Ishikawa (cell line): Measurements from ENCODE around the gene C20orf141.
A peak's percentile ranks its signal among the peaks of the same experiment; 100 is the strongest.

Source experiments
- CEBPB ChIP-seq: IDR thresholded peaks from 2 replicates; pipeline ENCODE4 v1.6.1; 2012
- CREB1 ChIP-seq: IDR thresholded peaks from 2 replicates; pipeline ENCODE4 v1.6.1; 2012; ENCODE audit warnings: low read depth
- EGR1 ChIP-seq: IDR thresholded peaks from 2 replicates; pipeline ENCODE4 v1.6.1; 2012
- EP300 ChIP-seq: IDR thresholded peaks from 2 replicates; pipeline ENCODE4 v1.6.1; 2012; ENCODE audit warnings: borderline replicate concordance
- FOXM1 ChIP-seq: IDR thresholded peaks from 2 replicates; pipeline ENCODE4 v1.6.1; 2012; ENCODE audit warnings: low read depth, borderline replicate concordance
- MAX ChIP-seq: IDR thresholded peaks from 2 replicates; pipeline ENCODE4 v1.6.1; 2012
- NFIC ChIP-seq: IDR thresholded peaks from 2 replicates; pipeline ENCODE4 v1.6.1; 2012
- RAD21 ChIP-seq: IDR thresholded peaks from 2 replicates; pipeline ENCODE4 v1.6.1; 2012; ENCODE audit warnings: low read depth
- REST ChIP-seq: IDR thresholded peaks from 2 replicates; pipeline ENCODE4 v1.6.1; 2012; ENCODE audit warnings: low read depth, mild to moderate bottlenecking
- TAF1 ChIP-seq: IDR thresholded peaks from 2 replicates; pipeline ENCODE4 v1.6.1; 2012; ENCODE audit warnings: low read depth, mild to moderate bottlenecking
- TCF12 ChIP-seq: IDR thresholded peaks from 2 replicates; pipeline ENCODE4 v1.6.1; 2012; ENCODE audit warnings: low read depth
- TEAD4 ChIP-seq: IDR thresholded peaks from 2 replicates; pipeline ENCODE4 v1.6.1; 2012
- USF1 ChIP-seq: IDR thresholded peaks from 2 replicates; pipeline ENCODE4 v1.6.1; 2012
- YY1 ChIP-seq: IDR thresholded peaks from 2 replicates; pipeline ENCODE4 v1.6.1; 2012; ENCODE audit warnings: low read depth
- ZBTB7A ChIP-seq: IDR thresholded peaks from 2 replicates; pipeline ENCODE4 v1.6.1; 2012; ENCODE audit warnings: low read depth

The C20orf141 gene

GRCh38 chr20:2840138-2840966, 25.6 kb downstream of the C20orf141 start, which contains the start of the genes PCED1A and VPS16:
Gene PCED1A (minus strand): TSS chr20:2840655. CDS start chr20:2839912, 743 bp downstream.
Gene VPS16 (plus strand): TSS chr20:2840745. CDS start chr20:2840775, 30 bp downstream.
- TF ChIP-seq EGR1 (no peak; the same call in 1 of the 2 replicates), NFIC (0 out of 2 replicates have a peak, but pooled peaks have one; percentile 26), USF1 (peak; percentile 99), FOXM1 (peak; percentile 27; the same call in 1 of the 2 replicates), TEAD4 (no peak), EP300 (0 out of 2 replicates have a peak, but pooled peaks have one; percentile 12), CREB1 (no peak), TCF12 (peak; percentile 51; the same call in 1 of the 2 replicates), TAF1 (peak; percentile 83), CEBPB (no peak), YY1 (peak; percentile 99), RAD21 (no peak), REST (no peak), ZBTB7A (no peak), MAX (peak; percentile 95)

- no peak for TF ChIP-seq EGR1
Measured at GRCh38 chr20:2840967-2841531, 26.3 kb downstream of the C20orf141 start.

- no peak for TF ChIP-seq REST
- no peak for TF ChIP-seq TCF12
- no peak for TF ChIP-seq YY1
Measured at GRCh38 chr20:2845607-2846006, 30.8 kb downstream of the C20orf141 start.

GRCh38 chr20:2846698-2847097, 31.9 kb downstream of the C20orf141 start:
- TF ChIP-seq CEBPB, result no peak
- no peak for TF ChIP-seq TCF12
- TF ChIP-seq REST, result no peak
- TF ChIP-seq TEAD4, result no peak
- TF ChIP-seq EGR1, result no peak
- TF ChIP-seq NFIC, result no peak
- no peak for TF ChIP-seq TAF1
- TF ChIP-seq MAX, result no peak
- no peak for TF ChIP-seq RAD21
- TF ChIP-seq CREB1, result no peak
- no peak for TF ChIP-seq USF1
- no peak for TF ChIP-seq ZBTB7A
- TF ChIP-seq YY1, result no peak
- no peak for TF ChIP-seq FOXM1

GRCh38 chr20:2847802-2848201, 33.0 kb downstream of the C20orf141 start:
- TF ChIP-seq TCF12, result no peak
